ENCODE results near the gene PDE6A. TPM values are rescaled to one million over a fixed set of nuclear protein-coding genes. Genes with fewer than 3 reads are reported as not detected.

PDE6A gene
- total and polyA plus RNA-seq, 2 of the 8 experiments (the other 6 are each of a cell fraction or from before 2014, with no cell fraction given) = not detected

GRCh38 chr5:149963729-149964128 is 19.1 kb upstream of the PDE6A start:
- Histone ChIP-seq H3K23ac (ENCODE audit: insufficient read length) (no peak overlapping the region), H4K91ac (replicated peaks; ENCODE audit: insufficient read length, low read length) (no peak overlapping the region), H3K27me3 (replicated peaks in 1 of 4; ENCODE audit: control insufficient read depth in 3 of 4, extremely low read depth in 1 of 4, insufficient read depth in 3 of 4, low read length in 3 of 4) (peaks cover 0 to 5% (median 1%) of the 10 kb centered on the region in 4 experiments; a peak in 3 of 7 replicates), H3K4me3 (ENCODE audit: extremely low read depth in 1 of 4, insufficient read depth in 2 of 4, low read depth in 3 of 4, low read length in 4 of 4) (no peak overlapping the region), H3K4me2 (ENCODE audit: insufficient read depth in 1 of 2, low read depth in 2 of 2, low read length in 2 of 2) (no peak overlapping the region), H3K4ac (replicated peaks; ENCODE audit: insufficient read length, low read depth, low read length) (no peak overlapping the region), H3K27ac (ENCODE audit: low read depth, low read length) (no peak overlapping the region), H3K79me2 (ENCODE audit: control insufficient read depth in 1 of 2, insufficient read depth in 2 of 2, low read length in 2 of 2) (no peaks in the 10 kb centered on the region), H2AFZ (ENCODE audit: low read length) (no peak overlapping the region), H4K5ac (ENCODE audit: insufficient read length, low read depth, low read length) (no peak overlapping the region), H3K79me1 (ENCODE audit: low read depth, low read length) (no peaks in the 10 kb centered on the region), H3K18ac (ENCODE audit: extremely low read depth, low read length) (no peak overlapping the region), H2BK5ac (ENCODE audit: low read depth, low read length) (no peak overlapping the region), H3K36me3 (ENCODE audit: control insufficient read depth in 2 of 4, insufficient read depth in 4 of 4, low read length in 3 of 4) (no peaks in the 10 kb centered on the region), H2AK5ac (ENCODE audit: low read depth, low read length) (no peak overlapping the region), H2BK15ac (ENCODE audit: low read length) (no peak overlapping the region), H3K4me1 (replicated peaks in 1 of 4; ENCODE audit: control insufficient read depth in 3 of 4, insufficient read depth in 4 of 4, low read length in 3 of 4) (peaks cover 0 to 8% (median 5%) of the 10 kb centered on the region in 4 experiments; a peak in 4 of 7 replicates), H4K8ac (ENCODE audit: extremely low read depth, insufficient read depth, low read length) (no peak overlapping the region), H3K9ac (replicated peaks in 1 of 4; ENCODE audit: extremely low read depth in 1 of 4, low read depth in 3 of 4, low read length in 3 of 4) (no peak overlapping the region), H2BK120ac (replicated peaks; ENCODE audit: low read depth, low read length) (no peak overlapping the region), H3K56ac (replicated peaks; ENCODE audit: insufficient read length, low read depth, low read length) (no peak overlapping the region), H3K14ac (ENCODE audit: insufficient read length) (no peak overlapping the region), H2BK20ac (ENCODE audit: low read length) (no peak overlapping the region), H4K20me1 (replicated peaks in 1 of 2; ENCODE audit: control insufficient read depth in 1 of 2, insufficient read depth in 2 of 2, low read length in 2 of 2) (peaks cover 0 to 2% of the 10 kb centered on the region in 2 experiments), H3K23me2 (ENCODE audit: low read depth, low read length) (peaks cover 9% of the 10 kb centered on the region), H3K9me3 (ENCODE audit: insufficient read depth in 2 of 2, low read depth in 1 of 2, low read length in 1 of 2) (no peaks in the 10 kb centered on the region), H2BK12ac (ENCODE audit: low read depth, low read length) (no peak overlapping the region)
- TF ChIP-seq CEBPB (IDR thresholded peaks at IDR 0.05; ENCODE audit: low read depth, low read length) (no peak), CTBP2 (IDR thresholded peaks at IDR 0.05; ENCODE audit: borderline replicate concordance, insufficient read depth, insufficient read length, low read length) (no peak), POU5F1 (IDR thresholded peaks at IDR 0.05; ENCODE audit: low read depth, low read length) (no peak), CREB1 (IDR thresholded peaks at IDR 0.05) (no peak), HDAC6 (IDR thresholded peaks at IDR 0.05; ENCODE audit: low read depth, low read length) (no peak), PHF8 (conservative IDR thresholded peaks at IDR 0.05; ENCODE audit: low read depth, low read length) (no peak), JUN (IDR thresholded peaks at IDR 0.05; ENCODE audit: low read depth, low read length) (no peak), CTCF (IDR thresholded peaks at IDR 0.05; ENCODE audit: control extremely low read depth in 1 of 3, insufficient read depth in 1 of 3, low read depth in 1 of 3, low read length in 3 of 3) (no peak), SRF (IDR thresholded peaks at IDR 0.05; ENCODE audit: low read depth, low read length) (no peak), KDM1A (IDR thresholded peaks at IDR 0.05; ENCODE audit: borderline replicate concordance, low read length) (no peak), NRF1 (IDR thresholded peaks at IDR 0.05; ENCODE audit: low read depth, low read length) (no peak)
- WGBS, 2 experiments (ENCODE audit: extremely low coverage in 1 of 2, insufficient coverage in 1 of 2, insufficient read length in 1 of 2, insufficient replicate concordance in 2 of 2, low coverage in 1 of 2, low lambda C conversion rate in 2 of 2, missing lambda C conversion rate in 1 of 2) = 100% methylated on average over 2 of the region's 3 CpGs; no CpG with 5 or more reads in 1 of the 2 experiments
- DNase-seq (ENCODE audit: low read depth in 1 of 2, low spot score in 2 of 2) (no peak), FAIRE-seq (no peak)
- CTCF ChIA-PET (ENCODE audit: partially characterized antibody) = interaction anchor here (0.9 to 8.5 kb wide), 10 partner anchors 12 to 307 kb away, joined by 3 to 112 read pairs (median 13); partner anchors contain the start of gene PDE6A
- POLR2A ChIA-PET (ENCODE audit: partially characterized antibody) = no interaction called here
